ENCODE results near the gene ATG4A.

DNA sequence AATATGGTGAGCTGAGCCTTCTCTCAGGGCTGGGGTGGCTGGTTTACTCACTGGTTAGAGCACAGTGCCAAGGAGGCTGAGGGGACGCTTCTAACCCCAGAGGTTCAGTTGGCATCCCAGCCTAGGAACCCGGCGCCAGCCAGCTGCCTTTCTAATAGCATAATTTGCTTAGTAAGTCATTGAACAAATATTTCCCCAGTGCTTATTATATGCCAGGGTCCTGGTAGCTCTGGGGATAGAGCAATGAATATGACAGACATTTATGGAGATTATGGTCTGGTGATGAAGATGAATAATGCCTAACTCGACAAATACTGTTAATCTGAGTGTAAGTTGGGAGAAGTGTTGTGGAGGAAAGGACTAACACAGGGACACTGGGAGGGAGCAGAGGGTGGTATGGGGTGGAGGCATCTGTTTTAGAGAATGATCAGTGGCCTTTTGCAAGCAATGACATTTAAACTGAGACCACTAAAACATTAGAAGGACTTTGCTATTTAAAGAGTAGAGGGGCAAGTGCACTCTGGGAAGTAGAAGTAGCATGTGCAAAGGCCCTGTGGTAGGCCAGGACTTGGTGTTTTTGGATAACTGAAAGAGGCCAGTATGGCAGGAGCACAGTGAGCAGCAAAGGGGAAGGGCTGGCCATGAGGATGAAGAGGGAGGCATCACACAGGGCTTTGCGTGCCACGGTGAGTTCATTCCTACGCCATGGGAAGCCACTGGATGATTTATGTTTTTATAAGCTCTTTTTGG, 71.9 kb downstream of the ATG4A start:
- TF ChIP-seq POLR2A (IDR thresholded peaks at IDR 0.05), result no peak
- TF ChIP-seq, protein P1, sequence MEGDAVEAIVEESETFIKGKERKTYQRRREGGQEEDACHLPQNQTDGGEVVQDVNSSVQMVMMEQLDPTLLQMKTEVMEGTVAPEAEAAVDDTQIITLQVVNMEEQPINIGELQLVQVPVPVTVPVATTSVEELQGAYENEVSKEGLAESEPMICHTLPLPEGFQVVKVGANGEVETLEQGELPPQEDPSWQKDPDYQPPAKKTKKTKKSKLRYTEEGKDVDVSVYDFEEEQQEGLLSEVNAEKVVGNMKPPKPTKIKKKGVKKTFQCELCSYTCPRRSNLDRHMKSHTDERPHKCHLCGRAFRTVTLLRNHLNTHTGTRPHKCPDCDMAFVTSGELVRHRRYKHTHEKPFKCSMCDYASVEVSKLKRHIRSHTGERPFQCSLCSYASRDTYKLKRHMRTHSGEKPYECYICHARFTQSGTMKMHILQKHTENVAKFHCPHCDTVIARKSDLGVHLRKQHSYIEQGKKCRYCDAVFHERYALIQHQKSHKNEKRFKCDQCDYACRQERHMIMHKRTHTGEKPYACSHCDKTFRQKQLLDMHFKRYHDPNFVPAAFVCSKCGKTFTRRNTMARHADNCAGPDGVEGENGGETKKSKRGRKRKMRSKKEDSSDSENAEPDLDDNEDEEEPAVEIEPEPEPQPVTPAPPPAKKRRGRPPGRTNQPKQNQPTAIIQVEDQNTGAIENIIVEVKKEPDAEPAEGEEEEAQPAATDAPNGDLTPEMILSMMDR (IDR thresholded peaks at IDR 0.05), result no peak
